PFSK-1 (cell line): ENCODE measurements around the gene COL23A1.

Experiments used
- POLR2AphosphoS5 ChIP-seq: IDR thresholded peaks from 2 replicates; pipeline ENCODE4 v1.6.1; 2012; ENCODE audit warnings: low read depth, mild to moderate bottlenecking, control low read depth, low read length, moderate library complexity
- TAF1 ChIP-seq: IDR thresholded peaks from 2 replicates; pipeline ENCODE4 v1.6.1; 2012; ENCODE audit warnings: low read length, control low read depth, borderline replicate concordance; ENCODE audit not compliant: insufficient read depth

DNA sequence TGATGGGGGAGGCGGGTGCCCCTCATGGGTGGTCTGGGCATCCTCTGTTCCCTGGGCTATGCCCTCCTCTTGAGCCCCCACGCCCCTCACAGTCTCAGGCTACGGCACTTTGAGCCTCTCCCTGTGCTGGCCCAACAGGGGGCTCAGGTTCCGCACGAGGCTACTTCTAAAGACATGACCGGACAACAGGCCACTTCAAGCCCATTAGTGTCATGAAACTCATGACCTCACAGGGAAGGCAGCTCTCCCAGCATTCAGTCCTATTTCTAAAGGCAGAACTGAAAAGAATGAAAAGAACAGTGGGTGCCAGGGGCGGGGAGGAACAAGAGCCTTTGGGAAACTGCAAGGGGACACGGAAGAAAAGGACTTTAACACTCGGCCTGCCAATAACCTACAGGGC lies 45.0 kb downstream of the COL23A1 start:
- TF ChIP-seq TAF1 (no peak), POLR2AphosphoS5 (no peak)
